ENCODE data around the gene PRUNE2.

The PRUNE2 gene

GRCh38 chr9:76732341-76732958 is 173.5 kb downstream of the PRUNE2 start:
- peaks cover 4% of the 10 kb centered on the region for H3K27me3 ChIP-seq (ENCODE audit: insufficient read depth, poor library complexity, severe bottlenecking)
- H3K4me3 ChIP-seq (replicated peaks; ENCODE audit: insufficient read depth, low read length) = no peak overlapping the region
- TF ChIP-seq CTCF (IDR thresholded peaks at IDR 0.05; ENCODE audit: insufficient read depth, low read length) = no peak
- no peak for TF ChIP-seq POLR2AphosphoS5 (IDR thresholded peaks at IDR 0.05; ENCODE audit: low read depth)
- TF ChIP-seq GABPA (IDR thresholded peaks at IDR 0.05; ENCODE audit: low read depth) = no peak
- TF ChIP-seq SPI1 (IDR thresholded peaks at IDR 0.05; ENCODE audit: borderline replicate concordance, low read depth) = no peak
- TF ChIP-seq REST (IDR thresholded peaks at IDR 0.05; ENCODE audit: insufficient replicate concordance, low read depth) = no peak
- no peak for DNase-seq (ENCODE audit: low read depth in 1 of 2, low spot score in 1 of 2)
- H3K27ac ChIP-seq (replicated peaks) = no peak overlapping the region

GRCh38 chr9:76730801-76731200 is 175.1 kb downstream of the PRUNE2 start:
- Histone ChIP-seq H3K4me3 (replicated peaks; ENCODE audit: insufficient read depth, low read length) (no peak overlapping the region), H3K27me3 (ENCODE audit: insufficient read depth, poor library complexity, severe bottlenecking) (peaks cover 3% of the 10 kb centered on the region), H3K27ac (replicated peaks) (no peak overlapping the region)
- TF ChIP-seq REST (IDR thresholded peaks at IDR 0.05; ENCODE audit: insufficient replicate concordance, low read depth) (no peak), SPI1 (IDR thresholded peaks at IDR 0.05; ENCODE audit: borderline replicate concordance, low read depth) (peak; percentile 94)
- DNase-seq (ENCODE audit: low read depth in 1 of 2, low spot score in 1 of 2) = peak in 1 of 2 experiments; percentile 65

GRCh38 chr9:76729980-76730737 is 175.8 kb downstream of the PRUNE2 start:
- Histone ChIP-seq H3K4me3 (replicated peaks; ENCODE audit: insufficient read depth, low read length) (no peak overlapping the region), H3K27ac (replicated peaks) (no peak overlapping the region), H3K27me3 (ENCODE audit: insufficient read depth, poor library complexity, severe bottlenecking) (peaks cover 3% of the 10 kb centered on the region)
- TF ChIP-seq REST (IDR thresholded peaks at IDR 0.05; ENCODE audit: insufficient replicate concordance, low read depth) (no peak), POLR2AphosphoS5 (IDR thresholded peaks at IDR 0.05; ENCODE audit: low read depth) (no peak), GABPA (IDR thresholded peaks at IDR 0.05; ENCODE audit: low read depth) (no peak), SPI1 (IDR thresholded peaks at IDR 0.05; ENCODE audit: borderline replicate concordance, low read depth) (no peak), CTCF (IDR thresholded peaks at IDR 0.05; ENCODE audit: insufficient read depth, low read length) (no peak)
- no peak for DNase-seq (ENCODE audit: low read depth in 1 of 2, low spot score in 1 of 2)

All from HL-60 (cell line).